CD4-positive, alpha-beta T cell (primary cell): ENCODE measurements around the gene KRT5. TPM values are rescaled to one million over a fixed set of nuclear protein-coding genes. Genes with fewer than 3 reads are reported as not detected.

ENCODE experiments used
- ATAC-seq: fragments of 200-7000 bp; cut with Tn5 transposase; one replicate; pipeline ENCODE4 v1.10.0; 2022; ENCODE audit warnings: mild to moderate bottlenecking; ENCODE audit not compliant: poor library complexity
- CTCF ChIA-PET: fragments of 350-600 bp; sonication (Branson Sonifier 250); formaldehyde crosslinking; loops from one replicate; lab custom pipeline; 2021; ENCODE audit warnings: antibody characterized with exemption, inconsistent platforms; lab: Charles Lee
- POLR2A ChIA-PET: fragments of 350-600 bp; sonication (Branson Sonifier 250); formaldehyde crosslinking; loops from one replicate; lab custom pipeline; 2021; ENCODE audit warnings: antibody characterized with exemption, inconsistent platforms; lab: Charles Lee
- DNase-seq, 14 experiments: peaks; one replicate each; pipeline ENCODE4 v3.0.0-alpha.2; 2013 to 2020; ENCODE audit warnings: mixed read lengths in 2 of 14
- H3K27ac ChIP-seq, 2 donors: one replicate each; pipeline versions ENCODE4 v1.5.1 to v1.7.0; 2013; ENCODE audit warnings: low read length in 2 of 2, low read depth in 1 of 2, mild to moderate bottlenecking in 1 of 2
- H3K27me3 ChIP-seq, 2 experiments: 1 replicate in 1 of 2; 2 replicates in 1 of 2; pipeline versions ENCODE4 v1.6.1 to v1.7.0; 2013; ENCODE audit warnings: low read length in 2 of 2, control low read depth in 1 of 2, mild to moderate bottlenecking in 1 of 2, moderate library complexity in 1 of 2; ENCODE audit not compliant: insufficient read depth in 2 of 2, control insufficient read depth in 1 of 2
- H3K36me3 ChIP-seq: one replicate; pipeline ENCODE4 v1.6.1; 2013; ENCODE audit warnings: low read length, control low read depth; ENCODE audit not compliant: insufficient read depth
- H3K4me1 ChIP-seq: one replicate; pipeline ENCODE4 v1.6.1; 2013; ENCODE audit warnings: low read length, control low read depth; ENCODE audit not compliant: insufficient read depth
- H3K4me3 ChIP-seq: one replicate; pipeline ENCODE4 v1.5.1; 2013; ENCODE audit warnings: mild to moderate bottlenecking, low read length, moderate library complexity
- H3K9me3 ChIP-seq, 2 experiments: 1 replicate in 1 of 2; 2 replicates in 1 of 2; pipeline versions ENCODE4 v1.6.1 to v1.7.0; 2013; ENCODE audit warnings: low read length in 2 of 2, mild to moderate bottlenecking in 2 of 2, control low read depth in 1 of 2, moderate library complexity in 1 of 2; ENCODE audit not compliant: control insufficient read depth in 1 of 2, insufficient read depth in 1 of 2
- H3K27ac Mint-ChIP-seq: one replicate; pipeline ENCODE4 v1.8.0; 2020; ENCODE audit warnings: mixed read lengths
- H3K27me3 Mint-ChIP-seq: one replicate; pipeline ENCODE4 v1.8.0; 2021; ENCODE audit warnings: mixed read lengths
- H3K36me3 Mint-ChIP-seq: one replicate; pipeline ENCODE4 v1.8.0; 2021; ENCODE audit warnings: low read depth, mixed read lengths
- H3K4me1 Mint-ChIP-seq: one replicate; pipeline ENCODE4 v1.8.0; 2021; ENCODE audit warnings: low read depth, mixed read lengths
- H3K4me3 Mint-ChIP-seq: one replicate; pipeline ENCODE4 v1.8.0; 2020; ENCODE audit warnings: mild to moderate bottlenecking, mixed read lengths
- H3K9me3 Mint-ChIP-seq: one replicate; pipeline ENCODE4 v1.8.0; 2020; ENCODE audit warnings: mixed read lengths
- intact Hi-C, 2 experiments: fragments of 100-400 bp; cut with DNase I in 1 of 2; cut with micrococcal nuclease in 1 of 2; formaldehyde crosslinking; loops; one replicate each; pipeline versions ENCODE4 v1.15.1 to v1.9.0; 2023 to 2025; cut with DNase I, micrococcal nuclease
- total RNA-seq, 174 experiments: library from RNA in 2 of 174; stranded (reverse) in 2 of 174; gene quantifications; one replicate each; pipeline ENCODE4 v1.2.3 and lab custom pipeline; 2021 to 2026
- TF ChIP-seq, protein P1 (sequence below): fragments of 200-600 bp; IDR thresholded peaks from one replicate; pipeline ENCODE4 v1.8.0; 2022; ENCODE audit warnings: antibody characterized with exemption, mild to moderate bottlenecking

KRT5 gene
- total RNA-seq, 2 experiments from 2014 or later, result 0.60 to 0.81 TPM

DNA sequence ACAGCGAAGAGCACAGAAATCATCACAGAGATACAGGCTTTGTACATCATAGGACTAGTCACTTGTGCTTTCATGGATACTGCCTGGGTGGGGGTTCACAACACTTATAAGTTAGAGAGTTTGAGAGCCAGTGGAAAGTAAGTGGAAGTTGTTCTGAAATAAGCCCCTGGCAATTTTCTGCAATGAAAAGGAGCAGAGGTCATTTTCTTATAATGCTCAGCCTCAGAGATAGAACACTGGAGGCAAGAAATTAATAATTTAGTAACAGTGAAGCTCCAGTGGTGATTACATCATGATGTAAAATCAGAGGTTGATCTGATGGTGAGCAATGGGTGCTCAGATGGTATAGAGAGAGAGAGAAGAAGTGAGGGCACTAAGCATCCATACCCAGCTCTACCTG lies 33.0 kb downstream of the KRT5 start:
- ATAC-seq (no peak), DNase-seq (no peak)
- intact Hi-C loops, result no loop called here
- Mint-ChIP-seq H3K36me3 (no peaks in the 10 kb centered on the region), H3K4me1 (no peaks in the 10 kb centered on the region), H3K9me3 (peaks cover 7% of the 10 kb centered on the region), H3K27ac (no peak overlapping the region), H3K27me3 (peaks cover 76% of the 10 kb centered on the region), H3K4me3 (no peak overlapping the region)
- CTCF ChIA-PET, result no interaction called here
- POLR2A ChIA-PET, result no interaction called here
- Histone ChIP-seq H3K9me3 (peaks cover 0 to 9% of the 10 kb centered on the region in 2 experiments), H3K4me3 (no peak overlapping the region), H3K27me3 (peaks cover 0 to 5% of the 10 kb centered on the region in 2 experiments), H3K36me3 (no peaks in the 10 kb centered on the region), H3K27ac (no peak overlapping the region), H3K4me1 (no peaks in the 10 kb centered on the region)
- TF ChIP-seq, protein P1, sequence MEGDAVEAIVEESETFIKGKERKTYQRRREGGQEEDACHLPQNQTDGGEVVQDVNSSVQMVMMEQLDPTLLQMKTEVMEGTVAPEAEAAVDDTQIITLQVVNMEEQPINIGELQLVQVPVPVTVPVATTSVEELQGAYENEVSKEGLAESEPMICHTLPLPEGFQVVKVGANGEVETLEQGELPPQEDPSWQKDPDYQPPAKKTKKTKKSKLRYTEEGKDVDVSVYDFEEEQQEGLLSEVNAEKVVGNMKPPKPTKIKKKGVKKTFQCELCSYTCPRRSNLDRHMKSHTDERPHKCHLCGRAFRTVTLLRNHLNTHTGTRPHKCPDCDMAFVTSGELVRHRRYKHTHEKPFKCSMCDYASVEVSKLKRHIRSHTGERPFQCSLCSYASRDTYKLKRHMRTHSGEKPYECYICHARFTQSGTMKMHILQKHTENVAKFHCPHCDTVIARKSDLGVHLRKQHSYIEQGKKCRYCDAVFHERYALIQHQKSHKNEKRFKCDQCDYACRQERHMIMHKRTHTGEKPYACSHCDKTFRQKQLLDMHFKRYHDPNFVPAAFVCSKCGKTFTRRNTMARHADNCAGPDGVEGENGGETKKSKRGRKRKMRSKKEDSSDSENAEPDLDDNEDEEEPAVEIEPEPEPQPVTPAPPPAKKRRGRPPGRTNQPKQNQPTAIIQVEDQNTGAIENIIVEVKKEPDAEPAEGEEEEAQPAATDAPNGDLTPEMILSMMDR, result no peak

DNA sequence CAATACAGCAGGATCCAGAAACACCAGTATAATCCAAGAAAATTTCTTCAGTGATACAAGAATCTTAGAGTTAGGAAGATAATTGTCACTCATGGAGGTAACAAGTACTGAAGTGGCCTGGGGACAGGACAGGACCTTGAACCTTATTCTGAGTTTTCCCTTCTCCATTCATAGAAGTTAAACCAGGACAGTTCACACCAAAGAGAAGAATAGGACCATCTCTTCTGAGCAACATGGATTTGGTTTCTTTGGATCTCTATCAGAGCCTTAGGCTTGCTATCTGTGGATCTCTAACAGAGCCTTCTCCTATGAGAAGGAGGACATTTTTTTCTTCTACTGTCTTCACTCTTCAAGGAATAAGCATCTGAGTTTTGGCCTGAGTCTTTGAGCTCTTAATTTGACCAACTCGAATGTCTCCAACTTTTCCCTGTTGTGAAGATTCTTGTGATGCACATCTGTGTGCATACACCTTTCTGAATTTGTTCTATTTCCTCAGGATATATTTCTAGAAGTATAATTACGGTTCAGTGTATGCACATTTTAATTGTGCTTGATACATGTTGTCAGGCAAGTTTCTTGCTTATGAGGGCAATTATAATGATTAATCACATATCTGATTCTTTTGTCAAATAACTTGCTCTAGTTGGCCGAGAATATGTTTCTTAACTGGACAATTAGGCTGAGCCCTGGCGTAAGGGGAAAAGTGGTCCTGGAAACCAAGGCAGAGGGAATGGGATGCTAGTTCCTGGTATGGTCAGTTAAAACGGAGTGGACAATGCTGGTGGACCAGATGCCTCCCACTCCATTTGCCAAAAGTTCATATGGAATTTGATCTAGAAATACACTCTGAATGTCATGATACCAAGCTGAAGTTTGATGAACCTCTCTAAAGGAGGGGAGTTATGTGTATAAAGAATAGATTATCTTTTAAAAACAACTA lies 33.8 kb downstream of the KRT5 start:
- Mint-ChIP-seq H3K9me3 (peaks cover 7% of the 10 kb centered on the region), H3K36me3 (no peaks in the 10 kb centered on the region), H3K27me3 (peaks cover 69% of the 10 kb centered on the region), H3K27ac (no peak overlapping the region), H3K4me1 (no peaks in the 10 kb centered on the region), H3K4me3 (no peak overlapping the region)
- no peak for DNase-seq
- Histone ChIP-seq H3K4me3 (no peak overlapping the region), H3K36me3 (no peaks in the 10 kb centered on the region), H3K4me1 (no peaks in the 10 kb centered on the region), H3K9me3 (peaks cover 0 to 9% of the 10 kb centered on the region in 2 experiments), H3K27ac (no peak overlapping the region), H3K27me3 (peaks cover 0 to 3% of the 10 kb centered on the region in 2 experiments)
- intact Hi-C loops, result no loop called here
- TF ChIP-seq, protein P1, result no peak
- POLR2A ChIA-PET, result no interaction called here
- CTCF ChIA-PET, result no interaction called here
- ATAC-seq, result no peak

DNA sequence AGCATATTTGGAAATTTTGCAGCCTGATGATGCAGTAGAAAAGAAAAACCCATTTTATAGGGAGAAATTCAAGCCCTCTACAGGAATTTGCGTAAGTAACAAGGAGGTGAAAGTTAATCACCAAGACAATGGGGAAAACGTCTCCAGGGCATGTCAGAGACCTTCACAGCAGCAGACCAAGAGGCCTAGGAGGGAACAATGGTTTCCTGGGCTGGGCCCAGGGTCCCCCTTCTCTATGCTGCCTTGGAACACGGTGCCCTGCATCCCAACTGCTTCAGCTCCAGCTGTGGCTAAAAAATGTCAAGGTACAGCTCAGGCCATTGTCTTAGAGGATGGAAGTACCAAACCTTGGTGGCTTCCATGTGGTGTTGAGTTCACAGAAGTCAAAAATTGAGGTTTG lies 40.1 kb downstream of the KRT5 start:
- Mint-ChIP-seq H3K36me3 (no peaks in the 10 kb centered on the region), H3K9me3 (peaks cover 7% of the 10 kb centered on the region), H3K27ac (no peak overlapping the region), H3K4me1 (no peaks in the 10 kb centered on the region), H3K27me3 (peaks cover 35% of the 10 kb centered on the region), H3K4me3 (no peak overlapping the region)
- CTCF ChIA-PET, result no interaction called here
- Histone ChIP-seq H3K27me3 (peaks cover 0 to 2% of the 10 kb centered on the region in 2 experiments), H3K9me3 (peaks cover 0 to 8% of the 10 kb centered on the region in 2 experiments), H3K4me3 (no peak overlapping the region), H3K27ac (no peak overlapping the region), H3K4me1 (no peaks in the 10 kb centered on the region), H3K36me3 (no peaks in the 10 kb centered on the region)
- TF ChIP-seq, protein P1, result no peak
- ATAC-seq, result no peak
- DNase-seq, result no peak
- POLR2A ChIA-PET, result no interaction called here
- intact Hi-C loops, result no loop called here
